Measurements from ENCODE around the gene RPS15. TPM values are rescaled to one million over a fixed set of nuclear protein-coding genes. Genes with fewer than 3 reads are reported as not detected.

Gene RPS15
- total and polyA plus RNA-seq, 10 of the 15 experiments (the other 5 are each of a cell fraction or from before 2014, with no cell fraction given): 559 to 3,158 (median 1,413) TPM

GRCh38 chr19:1473085-1473851, 35.1 kb downstream of the RPS15 start:
- peaks cover under 1% of the 10 kb centered on the region for H3K79me2 ChIP-seq (ENCODE audit: control insufficient read depth, insufficient read depth, low read length)
- ATAC-seq (no peak), FAIRE-seq (no peak), DNase-seq (ENCODE audit: low read depth, low spot score) (no peak)
- SMC1A ChIA-PET (ENCODE audit: uncharacterized antibody, unreplicated experiment): no interaction called here
- peaks cover 7% of the 10 kb centered on the region for H3K4me1 ChIP-seq (ENCODE audit: control insufficient read depth, insufficient read depth, low read length)
- BruUV-seq (replicated peaks): no TSS peak
- H3K4me2 ChIP-seq (ENCODE audit: control insufficient read depth, insufficient read depth): no peak overlapping the region
- H2AFZ ChIP-seq (ENCODE audit: control insufficient read depth, low read depth, low read length): no peak overlapping the region
- WGBS (ENCODE audit: insufficient coverage, insufficient replicate concordance, low lambda C conversion rate, missing lambda C conversion rate): 72% methylated on average over 19 of the region's 20 CpGs
- in situ Hi-C loops (cut with MboI): no loop called here
- H3K27ac ChIP-seq (ENCODE audit: control insufficient read depth, insufficient read depth): no peak overlapping the region
- POLR2A ChIA-PET: no interaction called here
- peaks cover 5 to 24% of the 10 kb centered on the region in 2 experiments for H3K27me3 ChIP-seq (replicated peaks in 1 of 2; ENCODE audit: control insufficient read depth in 2 of 2, insufficient read depth in 2 of 2, low read length in 1 of 2)
- H3K9ac ChIP-seq (ENCODE audit: control insufficient read depth, insufficient read depth, low read length): no peak overlapping the region
- no peak overlapping the region for H3K4me3 ChIP-seq
- H3K9me3 ChIP-seq (replicated peaks; ENCODE audit: control insufficient read depth, insufficient read depth, low read length): no peaks in the 10 kb centered on the region
- no peaks in the 10 kb centered on the region for H3K36me3 ChIP-seq (ENCODE audit: control insufficient read depth in 2 of 2, insufficient read depth in 2 of 2, low read length in 1 of 2)
- TF ChIP-seq MTA3 (IDR thresholded peaks at IDR 0.05; ENCODE audit: borderline replicate concordance, low read length) (no peak), POLR2A (IDR thresholded peaks at IDR 0.05; ENCODE audit: low read depth, low read length) (peak; percentile 33; the same call in 1 of the 2 replicates)
- RAD21 ChIA-PET (ENCODE audit: unreplicated experiment): no interaction called here
- CTCF ChIA-PET: no interaction called here
- intact Hi-C loops (cut with micrococcal nuclease; ENCODE audit: unreplicated experiment): no loop called here
- H4K20me1 ChIP-seq (ENCODE audit: control insufficient read depth, insufficient read depth): peaks cover 7% of the 10 kb centered on the region

GRCh38 chr19:1474011-1474764, 36.0 kb downstream of the RPS15 start:
- Histone ChIP-seq H3K27me3 (replicated peaks in 1 of 2; ENCODE audit: control insufficient read depth in 2 of 2, insufficient read depth in 2 of 2, low read length in 1 of 2) (peaks cover 3 to 22% of the 10 kb centered on the region in 2 experiments), H3K4me3 (no peak overlapping the region), H3K79me2 (ENCODE audit: control insufficient read depth, insufficient read depth, low read length) (peaks cover 8% of the 10 kb centered on the region), H3K27ac (ENCODE audit: control insufficient read depth, insufficient read depth) (no peak overlapping the region), H2AFZ (ENCODE audit: control insufficient read depth, low read depth, low read length) (no peak overlapping the region), H3K9ac (ENCODE audit: control insufficient read depth, insufficient read depth, low read length) (no peak overlapping the region), H3K9me3 (replicated peaks; ENCODE audit: control insufficient read depth, insufficient read depth, low read length) (no peaks in the 10 kb centered on the region), H3K4me1 (ENCODE audit: control insufficient read depth, insufficient read depth, low read length) (peaks cover 7% of the 10 kb centered on the region), H4K20me1 (ENCODE audit: control insufficient read depth, insufficient read depth) (peaks cover 7% of the 10 kb centered on the region), H3K4me2 (ENCODE audit: control insufficient read depth, insufficient read depth) (no peak overlapping the region), H3K36me3 (ENCODE audit: control insufficient read depth in 2 of 2, insufficient read depth in 2 of 2, low read length in 1 of 2) (no peaks in the 10 kb centered on the region)
- in situ Hi-C loops (cut with MboI) (no loop called here), intact Hi-C loops (cut with micrococcal nuclease; ENCODE audit: unreplicated experiment) (no loop called here)
- FAIRE-seq: no peak
- no peak for TF ChIP-seq NR2C2 (IDR thresholded peaks at IDR 0.05; ENCODE audit: borderline replicate concordance, control insufficient read depth, insufficient read length, low read depth)
- no peak for TF ChIP-seq WRNIP1 (IDR thresholded peaks at IDR 0.05; ENCODE audit: borderline replicate concordance, low read depth, low read length)
- TF ChIP-seq HDGF (IDR thresholded peaks at IDR 0.05): no peak
- TF ChIP-seq PAX8 (IDR thresholded peaks at IDR 0.05): no peak
- TF ChIP-seq RFX5 (IDR thresholded peaks at IDR 0.05; ENCODE audit: low read depth, low read length): no peak
- no peak for TF ChIP-seq SMARCA5 (IDR thresholded peaks at IDR 0.05)
- TF ChIP-seq CBX5 (IDR thresholded peaks at IDR 0.05; ENCODE audit: low read depth): no peak
- TF ChIP-seq SIN3A (IDR thresholded peaks at IDR 0.05; ENCODE audit: low read depth, low read length): no peak
- TF ChIP-seq YBX1 (IDR thresholded peaks at IDR 0.05): no peak
- TF ChIP-seq ZZZ3 (IDR thresholded peaks at IDR 0.05; ENCODE audit: control insufficient read depth, insufficient read length, low read depth): no peak
- ChIA-PET RAD21 (ENCODE audit: unreplicated experiment) (no interaction called here), POLR2A (no interaction called here), SMC1A (ENCODE audit: uncharacterized antibody, unreplicated experiment) (no interaction called here), CTCF (no interaction called here)
- DNase-seq (ENCODE audit: low read depth, low spot score): no peak
- 78% methylated on average over 31 of the region's 31 CpGs for WGBS (ENCODE audit: insufficient coverage, insufficient replicate concordance, low lambda C conversion rate, missing lambda C conversion rate)
- no TSS peak for BruUV-seq (replicated peaks)
- ATAC-seq: no peak
